ENCODE measurements around the gene CEL. TPM values are rescaled to one million over a fixed set of nuclear protein-coding genes. Genes with fewer than 3 reads are reported as not detected.

CEL gene
- total RNA-seq, 3 donors from 2014 or later = 0.29 to 0.98 (median 0.32) TPM

GRCh38 chr9:133086894-133087293, 25.1 kb downstream of the CEL start:
- Histone ChIP-seq H3K9me3 (no peaks in the 10 kb centered on the region), H3K4me3 (no peak overlapping the region), H3K36me3 (no peaks in the 10 kb centered on the region), H3K27ac (no peak overlapping the region), H3K4me1 (no peaks in the 10 kb centered on the region), H3K27me3 (no peaks in the 10 kb centered on the region)
- TF ChIP-seq POLR2AphosphoS5 (IDR thresholded peaks at IDR 0.05) (no peak), POLR2A (IDR thresholded peaks at IDR 0.05) (no peak), CTCF (IDR thresholded peaks at IDR 0.05) (no peak)
- intact Hi-C loops (cut with DNase I; ENCODE audit: low total_unique reads) = no loop called here
- DNase-seq (ENCODE audit: low spot score in 2 of 2) = no peak

- intact Hi-C loops (cut with DNase I; ENCODE audit: low total_unique reads) = no loop called here
Measured at GRCh38 chr9:133087429-133088145, 25.8 kb downstream of the CEL start.

GRCh38 chr9:133088146-133088750, 26.5 kb downstream of the CEL start:
- DNase-seq (ENCODE audit: low spot score in 2 of 2) = no peak
- Histone ChIP-seq H3K4me3 (no peak overlapping the region), H3K4me1 (no peaks in the 10 kb centered on the region)

More at GRCh38 chr9:133087429-133088145, 25.8 kb downstream of the CEL start:
- Histone ChIP-seq H3K9me3 (no peaks in the 10 kb centered on the region), H3K4me1 (no peaks in the 10 kb centered on the region), H3K36me3 (no peaks in the 10 kb centered on the region), H3K27ac (no peak overlapping the region), H3K27me3 (no peaks in the 10 kb centered on the region), H3K4me3 (no peak overlapping the region)
- no peak for DNase-seq (ENCODE audit: low spot score in 2 of 2)
- TF ChIP-seq POLR2AphosphoS5 (IDR thresholded peaks at IDR 0.05) (no peak), CTCF (IDR thresholded peaks at IDR 0.05) (no peak), POLR2A (IDR thresholded peaks at IDR 0.05) (no peak)

GRCh38 chr9:133088756-133089155, 27.0 kb downstream of the CEL start:
- no peak for DNase-seq (ENCODE audit: low spot score in 2 of 2)
- no peaks in the 10 kb centered on the region for H3K27me3 ChIP-seq
- no peak overlapping the region for H3K27ac ChIP-seq
- intact Hi-C loops (cut with DNase I; ENCODE audit: low total_unique reads) = no loop called here
- H3K9me3 ChIP-seq = no peaks in the 10 kb centered on the region
- no peak overlapping the region for H3K4me3 ChIP-seq
- H3K36me3 ChIP-seq = no peaks in the 10 kb centered on the region
- H3K4me1 ChIP-seq = no peaks in the 10 kb centered on the region
- TF ChIP-seq CTCF (IDR thresholded peaks at IDR 0.05) = no peak
- TF ChIP-seq POLR2AphosphoS5 (IDR thresholded peaks at IDR 0.05) = no peak

More at GRCh38 chr9:133088146-133088750, 26.5 kb downstream of the CEL start:
- Histone ChIP-seq H3K27me3 (no peaks in the 10 kb centered on the region), H3K9me3 (no peaks in the 10 kb centered on the region), H3K27ac (no peak overlapping the region), H3K36me3 (no peaks in the 10 kb centered on the region)
- intact Hi-C loops (cut with DNase I; ENCODE audit: low total_unique reads) = no loop called here
- TF ChIP-seq POLR2A (IDR thresholded peaks at IDR 0.05) = no peak
- TF ChIP-seq CTCF (IDR thresholded peaks at IDR 0.05) = no peak
- TF ChIP-seq POLR2AphosphoS5 (IDR thresholded peaks at IDR 0.05) = no peak

GRCh38 chr9:133089271-133089671, 27.5 kb downstream of the CEL start:
- no peaks in the 10 kb centered on the region for H3K4me1 ChIP-seq
- H3K36me3 ChIP-seq = no peaks in the 10 kb centered on the region
- no peak overlapping the region for H3K27ac ChIP-seq
- no peaks in the 10 kb centered on the region for H3K9me3 ChIP-seq
- H3K4me3 ChIP-seq = no peak overlapping the region
- TF ChIP-seq CTCF (IDR thresholded peaks at IDR 0.05) = no peak
- no peak for TF ChIP-seq POLR2A (IDR thresholded peaks at IDR 0.05)
- TF ChIP-seq POLR2AphosphoS5 (IDR thresholded peaks at IDR 0.05) = no peak
- intact Hi-C loops (cut with DNase I; ENCODE audit: low total_unique reads) = no loop called here
- H3K27me3 ChIP-seq = no peaks in the 10 kb centered on the region
- DNase-seq (ENCODE audit: low spot score in 2 of 2) = no peak
